Activated CD8-positive, alpha-beta T cell treated with anti-CD3 and anti-CD28 coated beads for 36 hours (primary cell): ENCODE measurements around the gene ADCY10. TPM values are rescaled to one million over a fixed set of nuclear protein-coding genes. Genes with fewer than 3 reads are reported as not detected.

Experiments used
- ATAC-seq: fragments of 200-7000 bp; cut with Tn5 transposase; one replicate; pipeline ENCODE4 v1.10.0; 2021; ENCODE audit warnings: mild to moderate bottlenecking, moderate library complexity
- CTCF ChIA-PET: fragments of 350-600 bp; sonication (Branson Sonifier 250); formaldehyde crosslinking; loops from one replicate; lab custom pipeline; 2021; ENCODE audit warnings: antibody characterized with exemption; lab: Charles Lee
- POLR2A ChIA-PET: fragments of 350-600 bp; sonication (Branson Sonifier 250); formaldehyde crosslinking; loops from one replicate; lab custom pipeline; 2021; ENCODE audit warnings: antibody characterized with exemption; lab: Charles Lee
- DNase-seq: peaks from one replicate; pipeline ENCODE4 v3.0.0-alpha.2; 2020
- H3K27ac Mint-ChIP-seq: one replicate; pipeline ENCODE4 v1.8.0; 2021; ENCODE audit warnings: mild to moderate bottlenecking, mixed read lengths
- H3K27me3 Mint-ChIP-seq: one replicate; pipeline ENCODE4 v1.8.0; 2021; ENCODE audit warnings: mixed read lengths
- H3K36me3 Mint-ChIP-seq: one replicate; pipeline ENCODE4 v1.8.0; 2021; ENCODE audit warnings: low read depth, mixed read lengths
- H3K4me1 Mint-ChIP-seq: one replicate; pipeline ENCODE4 v1.8.0; 2021; ENCODE audit warnings: low read depth, mixed read lengths
- H3K4me3 Mint-ChIP-seq: one replicate; pipeline ENCODE4 v1.8.0; 2021; ENCODE audit warnings: mild to moderate bottlenecking, moderate library complexity, mixed read lengths
- H3K9me3 Mint-ChIP-seq: one replicate; pipeline ENCODE4 v1.8.0; 2021; ENCODE audit warnings: mixed read lengths
- intact Hi-C: fragments of 100-400 bp; cut with micrococcal nuclease; formaldehyde crosslinking; loops from one replicate; pipeline ENCODE4 v1.10.0; 2022
- total RNA-seq, 2 experiments: library from RNA; stranded (reverse); gene quantifications; one replicate each; pipeline ENCODE4 v1.2.3, GENCODE V29; 2021
- TF ChIP-seq, protein P1 (sequence below): fragments of 200-600 bp; IDR thresholded peaks from one replicate; pipeline ENCODE4 v1.8.0; 2022; ENCODE audit warnings: antibody characterized with exemption, mild to moderate bottlenecking

Gene ADCY10
- total RNA-seq, 2 experiments from 2014 or later = 0.05 TPM; not detected in 1

DNA sequence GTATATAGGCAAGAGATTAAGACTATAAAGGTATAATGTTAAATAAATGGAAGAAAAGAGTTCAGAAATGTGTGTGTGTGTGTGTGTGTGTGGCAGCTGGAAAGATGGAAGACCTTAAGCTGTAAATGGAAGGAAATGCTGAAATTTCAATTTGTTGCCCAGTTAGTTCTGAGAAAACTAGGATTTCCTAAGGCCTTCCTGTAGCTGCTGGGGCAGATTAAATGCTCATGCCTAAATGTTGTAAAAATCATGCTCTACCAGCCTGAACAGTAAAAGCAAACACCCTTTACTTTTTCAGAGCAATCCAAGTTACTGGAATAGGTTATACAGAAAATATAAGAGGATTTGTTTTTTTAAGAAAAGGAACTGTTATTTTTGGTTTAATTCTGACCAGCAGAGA is 8.3 kb downstream of the ADCY10 start:
- ChIA-PET CTCF (interaction anchor here (1.3 kb wide), 1 partner anchor 263 kb away, joined by 5 read pairs; no protein-coding TSS in a partner anchor), POLR2A (no interaction called here)
- Mint-ChIP-seq H3K27ac (no peak overlapping the region), H3K36me3 (no peaks in the 10 kb centered on the region), H3K27me3 (no peaks in the 10 kb centered on the region), H3K9me3 (peaks cover 9% of the 10 kb centered on the region), H3K4me3 (no peak overlapping the region), H3K4me1 (no peaks in the 10 kb centered on the region)
- ATAC-seq = no peak
- TF ChIP-seq, protein P1, sequence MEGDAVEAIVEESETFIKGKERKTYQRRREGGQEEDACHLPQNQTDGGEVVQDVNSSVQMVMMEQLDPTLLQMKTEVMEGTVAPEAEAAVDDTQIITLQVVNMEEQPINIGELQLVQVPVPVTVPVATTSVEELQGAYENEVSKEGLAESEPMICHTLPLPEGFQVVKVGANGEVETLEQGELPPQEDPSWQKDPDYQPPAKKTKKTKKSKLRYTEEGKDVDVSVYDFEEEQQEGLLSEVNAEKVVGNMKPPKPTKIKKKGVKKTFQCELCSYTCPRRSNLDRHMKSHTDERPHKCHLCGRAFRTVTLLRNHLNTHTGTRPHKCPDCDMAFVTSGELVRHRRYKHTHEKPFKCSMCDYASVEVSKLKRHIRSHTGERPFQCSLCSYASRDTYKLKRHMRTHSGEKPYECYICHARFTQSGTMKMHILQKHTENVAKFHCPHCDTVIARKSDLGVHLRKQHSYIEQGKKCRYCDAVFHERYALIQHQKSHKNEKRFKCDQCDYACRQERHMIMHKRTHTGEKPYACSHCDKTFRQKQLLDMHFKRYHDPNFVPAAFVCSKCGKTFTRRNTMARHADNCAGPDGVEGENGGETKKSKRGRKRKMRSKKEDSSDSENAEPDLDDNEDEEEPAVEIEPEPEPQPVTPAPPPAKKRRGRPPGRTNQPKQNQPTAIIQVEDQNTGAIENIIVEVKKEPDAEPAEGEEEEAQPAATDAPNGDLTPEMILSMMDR = no peak
- DNase-seq = no peak
- intact Hi-C loops = no loop called here

DNA sequence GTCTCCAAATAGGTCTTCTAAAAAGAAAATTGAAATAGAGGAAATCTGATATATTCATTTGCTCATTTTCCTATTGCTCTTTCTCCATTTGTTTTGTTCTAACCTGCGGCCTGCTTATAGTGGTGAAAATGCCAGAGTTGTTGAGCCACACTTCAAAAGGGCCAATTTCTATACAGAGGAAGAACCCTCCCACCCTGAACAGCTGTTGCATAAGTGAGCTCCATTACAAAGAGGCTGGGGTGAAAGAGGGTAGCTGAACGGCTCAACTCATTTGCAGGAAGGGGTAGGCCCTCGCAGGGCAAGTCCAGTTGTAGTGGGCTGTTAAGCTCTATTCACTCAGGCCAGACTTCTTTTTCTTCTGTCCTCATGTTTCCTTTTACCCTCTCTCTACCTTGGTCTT is 8.8 kb downstream of the ADCY10 start:
- H3K27me3 Mint-ChIP-seq = no peaks in the 10 kb centered on the region
- CTCF ChIA-PET = interaction anchor here (0.7 to 1.3 kb wide), 2 partner anchors 89 to 264 kb away, joined by 3 to 5 read pairs; no protein-coding TSS in a partner anchor

DNA sequence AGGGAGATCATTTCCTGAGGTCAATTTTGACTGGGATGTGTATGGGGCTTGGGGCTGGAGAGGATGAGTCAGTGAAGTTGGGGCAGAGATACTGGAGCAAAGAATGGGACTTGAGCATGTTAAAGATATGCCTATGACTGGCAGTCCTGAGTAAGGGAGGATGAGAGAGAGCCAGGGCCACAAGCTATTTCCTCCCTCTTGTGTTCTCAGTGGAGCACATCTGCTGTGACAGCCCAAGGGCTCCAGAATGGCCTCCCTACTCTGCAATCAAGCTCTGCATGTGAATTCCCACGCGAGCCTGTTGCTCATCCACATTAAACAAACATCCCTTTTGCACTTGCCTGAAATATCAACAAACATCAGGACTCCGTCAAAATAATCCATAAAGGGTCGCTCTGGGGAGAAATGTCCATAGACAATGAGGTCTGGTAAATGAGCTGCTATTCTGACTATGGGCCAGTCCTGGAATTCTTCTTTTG is 9.2 kb downstream of the ADCY10 start:
- intact Hi-C loops = no loop called here
- DNase-seq (no peak), ATAC-seq (no peak)
- ChIA-PET CTCF (interaction anchor here (0.7 to 1.5 kb wide), 3 partner anchors 88 to 264 kb away, joined by 3 to 5 read pairs (median 4); no protein-coding TSS in a partner anchor), POLR2A (no interaction called here)
- TF ChIP-seq, protein P1 = no peak
- H3K9me3 Mint-ChIP-seq = peaks cover 3% of the 10 kb centered on the region
- no peak overlapping the region for H3K27ac Mint-ChIP-seq
- H3K36me3 Mint-ChIP-seq = no peaks in the 10 kb centered on the region
- no peak overlapping the region for H3K4me3 Mint-ChIP-seq
- no peaks in the 10 kb centered on the region for H3K4me1 Mint-ChIP-seq
- no peaks in the 10 kb centered on the region for H3K27me3 Mint-ChIP-seq

More for the DNA sequence above, 8.8 kb downstream of the ADCY10 start:
- Mint-ChIP-seq H3K4me1 (no peaks in the 10 kb centered on the region), H3K4me3 (no peak overlapping the region), H3K36me3 (no peaks in the 10 kb centered on the region), H3K9me3 (peaks cover 6% of the 10 kb centered on the region), H3K27ac (no peak overlapping the region)
- intact Hi-C loops = no loop called here
- TF ChIP-seq, protein P1 = no peak
- ATAC-seq (no peak), DNase-seq (no peak)
- POLR2A ChIA-PET = no interaction called here

DNA sequence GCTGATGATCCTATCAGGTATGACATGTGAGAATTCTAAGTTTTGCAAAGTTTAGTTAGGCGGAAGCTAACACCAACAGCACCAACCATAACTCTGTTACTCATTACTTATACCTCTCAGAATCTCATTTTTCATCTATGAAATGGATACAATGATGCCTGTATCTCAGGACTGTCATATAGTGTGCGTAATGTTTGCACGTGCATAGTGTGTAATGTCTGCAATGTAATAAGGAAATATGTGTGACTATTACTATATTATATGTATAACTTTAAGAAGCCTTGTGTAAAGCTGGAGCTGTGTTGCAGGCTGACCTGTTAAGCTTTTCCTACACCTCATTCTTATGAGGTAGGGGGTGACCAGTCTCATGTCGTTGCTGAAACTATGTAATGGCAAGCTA is 13.0 kb downstream of the ADCY10 start:
- ChIA-PET CTCF (no interaction called here), POLR2A (no interaction called here)
- Mint-ChIP-seq H3K27ac (no peak overlapping the region), H3K9me3 (no peaks in the 10 kb centered on the region), H3K4me1 (no peaks in the 10 kb centered on the region), H3K4me3 (no peak overlapping the region), H3K27me3 (no peaks in the 10 kb centered on the region), H3K36me3 (no peaks in the 10 kb centered on the region)
- DNase-seq (no peak), ATAC-seq (no peak)
- TF ChIP-seq, protein P1 = no peak
- intact Hi-C loops = no loop called here

DNA sequence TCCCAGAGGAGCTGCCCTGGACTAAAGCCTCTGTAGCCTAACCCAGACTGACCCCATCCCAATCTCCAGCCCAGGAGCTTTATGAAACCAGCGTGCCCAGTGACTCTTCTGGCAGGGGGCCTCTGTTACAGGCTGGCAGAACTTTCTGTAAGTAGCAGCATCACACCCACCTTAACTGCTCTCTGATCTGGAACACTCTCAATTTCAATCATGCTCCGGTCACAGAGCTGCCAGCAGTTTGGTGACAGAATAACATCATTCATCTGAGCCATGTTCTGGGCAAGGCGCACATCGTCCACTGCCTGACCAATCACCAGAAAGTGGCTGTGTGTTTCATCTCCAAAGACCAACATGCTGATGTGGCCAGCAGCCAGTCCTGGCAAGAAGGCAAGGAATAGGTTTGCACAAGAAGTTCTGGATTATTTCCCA is 14.7 kb downstream of the ADCY10 start:
- H3K4me3 Mint-ChIP-seq = no peak overlapping the region
- H3K27ac Mint-ChIP-seq = no peak overlapping the region
- no peak for DNase-seq
- no peaks in the 10 kb centered on the region for H3K9me3 Mint-ChIP-seq
- no peak for ATAC-seq
- intact Hi-C loops = no loop called here
- H3K36me3 Mint-ChIP-seq = no peaks in the 10 kb centered on the region
- no peaks in the 10 kb centered on the region for H3K4me1 Mint-ChIP-seq
- POLR2A ChIA-PET = no interaction called here
- CTCF ChIA-PET = interaction anchor here (0.9 kb wide), 1 partner anchor 185 kb away, joined by 3 read pairs; no protein-coding TSS in a partner anchor
- H3K27me3 Mint-ChIP-seq = no peaks in the 10 kb centered on the region
- TF ChIP-seq, protein P1 = no peak
